Bronchial epithelial cell (primary cell): ENCODE measurements around the gene NR1I3. TPM values are rescaled to one million over a fixed set of nuclear protein-coding genes. Genes with fewer than 3 reads are reported as not detected.
A peak's percentile ranks its signal among the peaks of the same experiment; 100 is the strongest.

Experiments used
- DNase-seq: peaks from one replicate; pipeline ENCODE4 v3.0.0-alpha.2; 2010; ENCODE audit warnings: low read depth
- FAIRE-seq: peaks from 2 replicates; lab custom pipeline; 2011; peaks lifted over from hg19 to GRCh38; lab: Jason Lieb, UNC
- H3K27me3 ChIP-seq: 2 replicates; pipeline ENCODE4 v1.5.1; 2011; ENCODE audit warnings: low read length; ENCODE audit not compliant: control insufficient read depth, insufficient read depth
- H3K36me3 ChIP-seq: 2 replicates; pipeline ENCODE4 v1.5.1; 2011; ENCODE audit warnings: low read length; ENCODE audit not compliant: control insufficient read depth, insufficient read depth
- H3K4me3 ChIP-seq: 2 replicates; pipeline ENCODE4 v1.5.1; 2011; ENCODE audit warnings: mild to moderate bottlenecking, low read depth, low read length, control low read depth
- total RNA-seq: library from RNA; depleted of rRNA; stranded (reverse); fragments of >200 nt; gene quantifications from 2 replicates; pipeline ENCODE4 v1.2.1, GENCODE V29; 2014
- TF ChIP-seq, protein P1 (sequence below): IDR thresholded peaks from 2 replicates; pipeline ENCODE4 v1.5.1; 2011; ENCODE audit warnings: mild to moderate bottlenecking, moderate library complexity, low read length, control low read depth, inconsistent platforms; ENCODE audit not compliant: insufficient read depth, severe bottlenecking

NR1I3 gene
- total RNA-seq, 1 donor from 2014 or later = not detected

DNA sequence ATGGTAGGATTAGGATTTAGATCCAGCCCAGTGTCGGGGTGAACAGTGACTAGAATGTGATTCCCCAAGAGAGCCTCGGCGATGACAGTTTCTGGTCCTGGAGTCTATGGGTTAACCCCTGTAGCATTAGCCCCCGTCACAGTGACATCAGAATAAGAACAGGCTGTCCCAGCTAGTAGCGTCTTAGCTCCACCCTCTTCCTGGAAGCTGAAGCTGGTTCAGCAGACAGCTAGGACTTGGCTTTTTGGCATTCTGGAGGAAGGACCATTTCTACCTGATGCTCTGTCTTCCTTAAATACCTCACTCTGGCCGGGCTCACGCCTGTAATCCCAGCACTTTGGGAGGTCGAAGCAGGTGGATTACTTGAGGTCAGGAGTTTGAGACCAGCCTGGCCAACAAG is 30.8 kb downstream of the NR1I3 start:
- TF ChIP-seq, protein P1, sequence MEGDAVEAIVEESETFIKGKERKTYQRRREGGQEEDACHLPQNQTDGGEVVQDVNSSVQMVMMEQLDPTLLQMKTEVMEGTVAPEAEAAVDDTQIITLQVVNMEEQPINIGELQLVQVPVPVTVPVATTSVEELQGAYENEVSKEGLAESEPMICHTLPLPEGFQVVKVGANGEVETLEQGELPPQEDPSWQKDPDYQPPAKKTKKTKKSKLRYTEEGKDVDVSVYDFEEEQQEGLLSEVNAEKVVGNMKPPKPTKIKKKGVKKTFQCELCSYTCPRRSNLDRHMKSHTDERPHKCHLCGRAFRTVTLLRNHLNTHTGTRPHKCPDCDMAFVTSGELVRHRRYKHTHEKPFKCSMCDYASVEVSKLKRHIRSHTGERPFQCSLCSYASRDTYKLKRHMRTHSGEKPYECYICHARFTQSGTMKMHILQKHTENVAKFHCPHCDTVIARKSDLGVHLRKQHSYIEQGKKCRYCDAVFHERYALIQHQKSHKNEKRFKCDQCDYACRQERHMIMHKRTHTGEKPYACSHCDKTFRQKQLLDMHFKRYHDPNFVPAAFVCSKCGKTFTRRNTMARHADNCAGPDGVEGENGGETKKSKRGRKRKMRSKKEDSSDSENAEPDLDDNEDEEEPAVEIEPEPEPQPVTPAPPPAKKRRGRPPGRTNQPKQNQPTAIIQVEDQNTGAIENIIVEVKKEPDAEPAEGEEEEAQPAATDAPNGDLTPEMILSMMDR = no peak
- DNase-seq (no peak), FAIRE-seq (no peak)
- peaks cover 29% of the 10 kb centered on the region for H3K36me3 ChIP-seq
- H3K27me3 ChIP-seq = no peaks in the 10 kb centered on the region
- no peak overlapping the region for H3K4me3 ChIP-seq

DNA sequence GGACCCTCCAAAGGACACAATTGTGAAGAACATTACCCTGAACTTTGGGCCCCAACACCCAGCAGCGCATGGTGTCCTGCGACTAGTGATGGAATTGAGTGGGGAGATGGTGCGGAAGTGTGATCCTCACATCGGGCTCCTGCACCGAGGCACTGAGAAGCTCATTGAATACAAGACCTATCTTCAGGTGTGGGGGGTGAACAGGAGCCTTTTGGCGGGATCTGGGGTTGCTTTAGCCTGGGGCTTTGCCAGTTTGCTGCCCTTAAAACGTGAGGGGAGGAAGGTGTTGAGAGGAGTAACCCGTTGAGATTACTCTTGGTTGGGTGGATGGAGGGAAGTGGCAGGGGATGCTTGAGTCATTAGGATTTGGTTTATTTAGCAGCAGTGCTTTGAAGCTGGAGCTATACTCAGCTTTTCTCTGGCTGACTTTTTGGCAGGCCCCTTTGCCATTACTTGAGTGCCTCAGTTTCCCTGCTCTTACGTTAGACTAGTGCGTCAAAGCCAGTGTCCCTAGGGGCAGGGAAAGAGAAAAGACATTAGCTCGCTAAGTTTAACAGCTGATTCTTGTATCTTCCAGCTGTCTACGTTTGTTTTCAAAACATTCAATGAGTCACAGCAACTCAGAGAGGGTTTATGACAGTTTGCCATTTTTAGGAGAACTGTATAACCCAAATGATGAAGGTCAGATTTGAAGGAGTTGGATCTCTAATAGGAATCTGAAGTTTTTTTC is 31.4 kb downstream of the NR1I3 start:
- TF ChIP-seq, protein P1 = no peak
- Histone ChIP-seq H3K4me3 (no peak overlapping the region), H3K36me3 (peaks cover 24% of the 10 kb centered on the region), H3K27me3 (no peaks in the 10 kb centered on the region)
- DNase-seq = no peak
- no peak for FAIRE-seq

DNA sequence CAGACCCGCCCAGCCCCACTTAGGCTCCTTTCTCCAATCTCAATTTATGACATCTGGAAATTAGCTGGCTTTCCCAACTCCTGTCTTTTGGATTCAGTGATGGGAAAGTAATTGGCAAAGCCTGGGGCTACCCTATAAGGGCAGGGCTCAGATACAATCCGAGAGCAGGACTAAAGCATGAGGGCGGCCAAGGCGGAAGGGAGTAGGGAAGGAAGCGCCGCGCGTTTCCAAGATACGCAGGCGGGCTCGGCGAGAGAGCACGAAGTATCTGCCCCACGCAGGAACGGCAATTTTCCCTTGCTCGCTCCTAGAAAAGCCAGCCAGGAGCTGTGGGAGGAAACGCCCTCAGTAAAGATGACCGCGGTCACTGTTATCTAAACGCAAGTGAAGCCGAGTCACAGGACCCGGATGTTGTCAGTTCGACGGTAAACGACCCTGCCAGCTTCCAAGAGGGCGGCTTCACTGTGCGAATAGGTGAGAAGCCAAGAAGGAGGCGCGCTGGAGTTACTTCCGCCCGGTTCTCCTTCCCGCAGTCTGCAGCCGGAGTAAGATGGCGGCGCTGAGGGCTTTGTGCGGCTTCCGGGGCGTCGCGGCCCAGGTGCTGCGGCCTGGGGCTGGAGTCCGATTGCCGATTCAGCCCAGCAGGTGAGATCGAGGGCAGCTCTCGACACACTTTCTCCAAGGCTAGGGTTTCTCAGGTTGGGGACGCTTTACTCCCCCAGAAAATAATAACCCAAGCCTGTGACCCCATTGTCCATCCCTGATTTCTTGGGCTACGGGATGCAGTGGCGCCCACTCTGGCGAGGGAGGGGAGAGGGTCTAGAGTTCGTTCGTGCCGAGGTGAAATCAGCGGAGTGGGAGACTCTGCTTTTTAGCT is 35.9 kb downstream of the NR1I3 start, which contains the start of gene NDUFS2:
Gene NDUFS2 (plus strand): TSS at position 532 of the 877 bp plus-strand sequence. CDS start 19 bp downstream, at position 551.
- FAIRE-seq (peak; percentile 64), DNase-seq (peak; percentile 97)
- H3K27me3 ChIP-seq = no peaks in the 10 kb centered on the region
- TF ChIP-seq, protein P1 = peak; percentile 26
- H3K36me3 ChIP-seq = peaks cover 10% of the 10 kb centered on the region
- H3K4me3 ChIP-seq = peak within 1 kb of the TSS; percentile 71

DNA sequence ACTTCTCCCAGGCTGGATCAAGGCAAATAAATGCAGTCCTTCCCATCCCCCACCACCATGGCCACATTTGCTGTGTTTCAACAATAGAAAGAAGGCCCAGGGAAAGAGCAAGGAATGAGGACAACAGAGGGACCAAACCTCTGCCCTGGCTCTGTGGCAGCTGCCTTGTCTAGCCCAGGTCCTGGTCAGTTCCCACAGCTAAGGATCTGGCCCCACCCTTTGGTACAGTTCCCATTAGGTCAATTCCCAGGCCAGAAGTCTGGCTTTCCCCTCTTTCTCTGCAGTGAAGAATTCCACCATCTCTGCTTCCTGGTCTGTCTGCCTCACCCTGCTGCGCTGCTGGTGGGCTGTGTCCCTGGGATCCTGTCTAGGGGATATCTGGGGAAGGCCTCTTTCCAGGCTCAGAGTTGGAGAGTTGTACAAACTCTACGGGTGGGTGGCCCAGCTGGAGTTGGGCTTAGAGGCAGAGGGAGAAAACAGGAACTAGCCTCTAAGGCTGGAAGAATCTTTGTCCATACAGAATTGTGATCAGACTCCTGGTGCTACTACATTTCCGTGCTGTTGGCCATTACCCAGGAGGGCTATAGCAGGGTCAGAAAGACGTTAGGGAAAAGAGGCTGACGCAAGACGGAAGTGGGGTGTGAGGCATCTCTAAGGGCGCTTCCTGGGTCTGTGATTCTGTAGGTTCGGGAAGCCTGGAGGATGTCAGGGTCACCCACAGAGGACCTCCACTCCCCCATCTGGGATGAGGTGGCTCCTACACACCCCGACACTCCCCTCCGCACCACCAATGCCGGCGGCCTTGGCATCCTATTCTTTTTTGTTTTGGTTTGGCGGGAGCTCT is 36.8 kb downstream of the NR1I3 start:
- Histone ChIP-seq H3K4me3 (no peak overlapping the region), H3K36me3 (peaks cover 3% of the 10 kb centered on the region), H3K27me3 (no peaks in the 10 kb centered on the region)
- TF ChIP-seq, protein P1 = no peak
- no peak for DNase-seq
- FAIRE-seq = no peak

DNA sequence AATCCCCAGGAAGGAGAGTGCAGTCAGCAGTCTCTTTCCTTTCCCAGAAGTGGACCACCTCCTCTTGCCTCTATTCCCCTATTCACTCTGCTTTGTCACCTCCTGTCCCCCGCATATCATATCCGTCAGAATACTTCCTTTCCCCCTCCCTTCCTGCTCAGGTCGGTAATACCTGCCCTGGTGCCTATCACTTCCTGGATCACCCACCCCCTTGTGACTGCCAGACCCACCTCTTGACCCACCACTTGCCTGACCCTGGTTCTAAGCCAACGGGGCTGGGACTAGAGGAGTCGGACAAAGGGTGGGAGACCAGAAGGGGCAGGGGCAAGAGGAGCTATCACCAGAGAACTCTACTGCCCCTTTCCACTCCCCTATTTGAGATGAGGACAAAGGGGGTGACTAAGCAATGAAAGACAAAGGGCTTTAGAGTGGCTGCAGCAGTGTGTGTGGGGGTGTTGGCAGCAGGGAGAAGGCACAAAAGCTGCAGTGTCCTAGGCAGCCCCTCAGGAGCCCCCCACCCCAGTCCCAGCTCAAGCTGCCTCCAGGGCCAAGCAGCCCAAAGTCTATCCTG is 37.5 kb downstream of the NR1I3 start:
- no peaks in the 10 kb centered on the region for H3K27me3 ChIP-seq
- no peak overlapping the region for H3K4me3 ChIP-seq
- peaks cover 3% of the 10 kb centered on the region for H3K36me3 ChIP-seq
- FAIRE-seq = no peak
- TF ChIP-seq, protein P1 = no peak
- no peak for DNase-seq
